ENCODE data around the gene SMIM35. TPM values are rescaled to one million over a fixed set of nuclear protein-coding genes. Genes with fewer than 3 reads are reported as not detected.

SMIM35 gene
- total RNA-seq, 1 donor from 2014 or later, result 0.25 TPM

DNA sequence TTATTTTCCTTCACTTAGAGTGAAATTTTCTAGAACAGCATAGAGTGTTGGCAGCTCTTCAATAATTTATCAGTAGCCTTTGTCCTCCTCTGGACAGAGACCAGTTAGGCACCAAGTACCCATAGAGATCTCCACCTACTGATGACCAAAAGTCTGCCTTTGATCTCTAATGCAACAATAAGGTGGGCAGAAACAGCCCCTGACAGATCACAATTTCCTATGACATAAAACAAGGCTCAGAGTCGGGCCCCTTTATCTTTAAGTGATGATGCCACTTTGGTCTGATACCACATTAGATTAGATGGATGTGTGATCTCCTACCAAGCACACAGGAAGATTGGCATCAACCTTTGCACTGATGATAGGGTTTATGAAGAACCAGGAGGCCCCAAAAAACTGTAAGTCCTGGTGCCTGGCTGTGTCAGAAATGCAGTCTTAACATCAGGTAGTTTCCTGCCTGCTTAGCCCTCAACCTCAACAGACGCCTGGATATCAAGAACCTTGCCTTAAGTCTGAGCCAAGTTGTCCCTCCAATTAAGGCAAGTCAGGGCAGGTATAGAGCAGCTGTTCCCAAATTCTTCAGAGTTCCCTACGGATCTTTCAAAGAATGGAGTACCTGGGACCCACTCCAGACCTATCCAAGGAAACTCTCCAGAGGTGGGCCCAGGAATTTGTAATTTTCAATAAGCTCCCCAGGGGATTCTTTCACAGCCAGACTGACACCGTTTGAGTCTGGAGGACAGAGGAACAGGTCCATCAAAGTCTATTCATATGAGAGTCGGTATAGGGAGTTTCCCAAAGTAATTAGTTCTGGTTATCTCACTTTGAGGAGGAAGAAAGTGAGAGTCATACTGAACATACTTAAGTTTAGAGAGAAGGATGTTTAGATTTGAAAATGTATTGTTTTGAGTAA lies 40.5 kb downstream of the SMIM35 start:
- intact Hi-C loops (cut with micrococcal nuclease), result loop anchor here (1.0 to 2.0 kb wide), 4 partner anchors 14 to 96 kb away; no protein-coding TSS in a partner anchor

DNA sequence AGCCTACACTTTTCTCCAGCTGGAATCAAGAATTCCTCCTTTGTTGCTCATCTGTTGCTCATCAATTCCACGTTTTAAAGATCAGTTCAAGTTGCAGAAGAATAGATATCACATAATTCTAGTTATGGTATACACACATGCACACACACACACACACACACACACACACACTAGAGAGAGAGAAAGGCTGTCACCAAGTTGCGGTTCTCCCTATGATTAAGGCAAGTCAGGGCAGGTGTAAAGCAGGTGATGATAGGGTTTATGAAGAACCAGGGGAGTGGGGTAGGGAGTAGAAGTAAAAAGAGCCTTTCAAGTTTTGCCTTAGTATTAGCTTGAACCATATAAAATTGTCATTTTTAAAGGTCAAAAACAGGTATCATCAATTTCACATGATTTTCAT lies 41.6 kb downstream of the SMIM35 start:
- intact Hi-C loops (cut with micrococcal nuclease), result no loop called here

DNA sequence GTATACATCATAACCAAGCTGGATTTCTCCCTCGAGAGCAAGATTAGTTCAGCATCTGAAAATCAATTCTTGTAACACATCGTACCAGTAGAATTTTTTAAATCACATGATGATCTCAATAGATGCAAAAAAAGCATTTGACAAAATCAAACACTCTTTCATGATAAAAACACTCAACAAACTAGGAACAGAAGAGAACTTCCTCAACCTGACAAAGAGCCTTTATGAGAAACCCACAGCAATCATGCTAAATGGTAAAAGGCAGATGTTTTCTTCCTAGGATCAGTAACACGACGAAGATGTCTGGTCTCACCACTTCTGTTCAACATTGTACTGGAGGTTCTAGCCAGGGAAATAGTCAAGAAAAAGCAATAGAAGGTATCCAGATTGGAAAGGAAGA lies 44.0 kb downstream of the SMIM35 start:
- intact Hi-C loops (cut with micrococcal nuclease), result no loop called here

DNA sequence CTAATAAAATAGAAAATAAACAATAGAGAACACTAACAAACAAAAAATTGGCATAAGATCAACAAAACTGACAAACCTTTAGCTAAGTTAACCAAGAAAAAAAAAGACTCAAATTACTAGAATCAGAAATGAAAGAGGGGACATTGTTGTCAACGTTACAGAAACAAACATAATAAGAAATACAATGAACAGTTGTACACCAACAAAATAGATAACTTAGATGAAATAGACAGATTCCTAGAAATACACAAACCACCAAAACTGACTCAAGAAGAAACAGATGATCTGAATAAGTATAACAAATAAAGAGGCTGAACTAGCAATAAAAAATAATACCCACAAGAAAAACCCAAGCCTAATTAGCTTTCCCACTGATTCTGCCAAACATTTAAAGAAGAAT lies 44.6 kb downstream of the SMIM35 start:
- intact Hi-C loops (cut with micrococcal nuclease), result no loop called here

DNA sequence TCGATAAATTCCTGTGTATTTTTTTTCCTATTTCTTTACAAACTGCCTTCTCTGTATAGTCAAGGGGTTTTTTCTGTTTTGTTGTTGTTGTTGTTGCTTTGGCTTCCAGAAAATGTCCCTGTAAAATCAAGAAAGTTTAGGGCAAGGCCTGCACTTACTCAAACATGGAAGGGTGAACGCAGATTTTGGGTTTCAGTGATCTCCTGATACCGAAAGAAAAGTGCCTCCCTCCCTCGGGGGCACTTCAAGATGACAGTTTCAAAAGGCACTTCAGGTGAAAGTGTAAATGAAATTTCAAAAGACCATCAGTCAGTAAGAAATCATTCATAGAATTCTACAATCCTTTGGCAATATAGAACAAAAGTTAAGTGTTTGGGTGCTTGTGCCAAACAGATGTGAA lies 53.3 kb downstream of the SMIM35 start:
- intact Hi-C loops (cut with micrococcal nuclease), result loop anchor here (2.0 kb wide), 1 partner anchor 13 kb away; no protein-coding TSS in a partner anchor

DNA sequence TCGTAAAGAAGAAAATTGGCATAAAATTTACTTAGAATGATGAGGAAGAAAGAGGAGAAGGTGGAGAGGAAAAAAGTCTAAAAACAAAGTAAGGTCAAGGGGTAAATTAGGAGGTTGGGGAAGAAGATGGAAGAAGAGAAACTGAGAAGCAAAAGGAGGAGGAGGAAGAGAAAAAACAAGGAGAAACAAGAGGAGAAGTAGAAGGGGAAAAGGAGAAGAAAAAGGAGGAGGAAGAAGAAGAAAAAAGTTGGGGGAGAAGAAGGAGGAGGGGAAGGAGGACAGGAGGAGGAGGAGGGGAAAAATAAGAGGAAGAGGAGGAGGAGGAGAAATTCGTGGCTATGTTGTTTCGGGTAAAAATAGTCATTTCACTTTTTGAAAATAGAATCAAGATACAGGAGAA lies 58.1 kb downstream of the SMIM35 start:
- intact Hi-C loops (cut with micrococcal nuclease), result no loop called here

DNA sequence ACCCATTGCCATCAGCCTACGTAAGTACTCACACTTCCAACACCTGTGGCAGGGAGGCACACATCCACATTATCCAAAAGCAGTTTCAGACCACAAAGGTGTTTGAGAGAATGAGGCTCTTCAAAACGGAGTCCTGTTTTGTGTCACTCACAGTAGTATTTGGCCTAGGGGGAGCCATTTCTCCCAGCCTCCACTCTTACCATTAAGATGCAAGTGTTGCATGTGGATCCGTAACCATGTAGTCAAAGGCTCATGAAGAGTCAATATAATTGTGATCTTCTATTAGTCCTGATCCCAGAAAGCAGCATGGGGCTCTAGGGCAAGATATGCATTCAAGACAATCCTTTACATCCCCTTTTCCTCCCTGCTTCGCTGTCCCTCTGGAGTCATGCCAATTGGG lies 59.1 kb downstream of the SMIM35 start:
- intact Hi-C loops (cut with micrococcal nuclease), result no loop called here

DNA sequence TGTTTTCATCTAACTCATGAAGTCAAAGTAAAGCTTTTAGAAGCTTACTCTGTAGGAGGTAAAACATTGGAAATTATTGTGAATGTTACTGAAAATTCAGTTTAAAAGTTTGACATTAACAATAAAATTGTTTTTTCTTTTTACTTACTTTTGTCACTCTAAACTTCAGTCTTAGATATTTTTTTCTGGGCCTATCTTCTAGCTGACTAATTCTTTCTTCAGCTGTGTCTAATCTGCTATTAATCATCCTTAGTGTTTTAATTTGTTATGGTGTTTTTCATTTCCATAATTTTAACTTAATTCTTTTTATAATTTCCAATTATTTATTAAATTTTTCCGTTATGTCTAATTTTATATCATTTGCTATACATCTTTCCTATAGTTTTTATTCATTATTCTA lies 65.6 kb downstream of the SMIM35 start:
- intact Hi-C loops (cut with micrococcal nuclease), result no loop called here

DNA sequence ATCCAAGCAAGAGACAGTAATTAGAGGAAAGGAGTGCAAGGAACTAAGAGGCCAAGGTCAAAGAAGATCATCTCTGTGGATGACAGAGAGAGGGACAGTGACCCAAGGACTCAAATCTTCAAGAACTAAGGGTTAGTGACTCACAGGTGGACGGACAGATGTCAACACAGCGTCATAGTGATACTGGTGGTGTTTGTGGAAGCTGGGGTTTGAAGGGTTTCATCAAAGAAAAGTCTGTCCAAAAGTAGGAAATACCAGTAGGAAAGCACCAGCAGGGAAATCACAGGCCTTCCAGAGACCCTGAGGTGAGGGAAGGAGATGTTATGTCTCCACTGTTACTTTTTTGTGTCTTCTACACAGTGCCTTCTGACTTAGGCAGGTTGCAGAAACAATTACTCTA lies 68.4 kb downstream of the SMIM35 start:
- intact Hi-C loops (cut with micrococcal nuclease), result no loop called here

DNA sequence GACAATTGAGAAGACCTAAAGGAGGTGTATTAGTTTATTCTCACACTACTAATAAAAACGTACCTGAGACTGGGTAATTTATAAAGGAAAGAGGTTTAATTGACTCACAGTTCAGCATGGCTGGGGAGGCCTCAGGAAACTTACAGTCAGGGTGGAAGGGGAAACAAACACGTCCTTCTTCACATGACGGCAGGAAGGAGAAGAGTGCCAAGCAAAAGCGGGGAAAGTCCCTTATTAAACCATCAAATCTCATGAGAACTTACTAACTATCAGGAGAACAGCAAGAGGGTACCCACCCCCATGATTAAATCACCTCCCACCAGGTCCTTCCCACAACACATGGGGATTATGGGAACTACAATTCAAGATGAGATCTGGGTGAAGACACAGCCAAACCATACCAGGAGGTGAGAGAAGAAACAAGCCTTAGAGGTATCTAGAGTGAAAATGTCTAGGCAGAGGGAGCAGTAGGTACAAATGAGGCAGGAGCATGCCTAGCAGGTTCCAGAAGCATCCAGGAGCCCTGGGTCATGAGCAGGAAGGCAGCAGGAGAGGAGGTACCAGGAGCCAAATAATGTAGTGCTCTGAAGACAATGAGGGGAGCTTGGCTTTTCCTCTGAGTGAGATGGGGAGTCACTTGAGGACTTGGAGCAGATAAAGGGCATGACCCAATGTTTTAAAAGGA lies 69.0 kb downstream of the SMIM35 start:
- intact Hi-C loops (cut with micrococcal nuclease), result no loop called here

DNA sequence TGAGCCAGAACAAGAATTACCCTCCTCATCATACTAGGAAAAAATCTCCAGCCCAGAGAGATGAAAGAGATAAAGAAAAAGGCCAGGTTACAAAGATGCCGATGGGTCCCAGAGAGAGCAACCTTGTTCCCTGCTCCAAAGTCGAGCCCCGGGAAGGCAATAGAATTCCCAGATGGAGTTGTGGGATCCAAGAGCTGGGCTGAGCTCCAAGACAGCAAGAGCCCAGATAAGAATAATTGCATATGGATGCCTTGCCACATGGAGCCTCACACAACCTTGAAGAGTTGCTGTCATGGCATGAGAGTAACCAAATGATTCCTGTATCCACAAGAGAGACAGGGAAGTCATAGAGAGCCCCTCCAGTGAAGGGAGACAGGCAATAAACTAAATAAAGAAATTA lies 69.7 kb downstream of the SMIM35 start:
- intact Hi-C loops (cut with micrococcal nuclease), result no loop called here

DNA sequence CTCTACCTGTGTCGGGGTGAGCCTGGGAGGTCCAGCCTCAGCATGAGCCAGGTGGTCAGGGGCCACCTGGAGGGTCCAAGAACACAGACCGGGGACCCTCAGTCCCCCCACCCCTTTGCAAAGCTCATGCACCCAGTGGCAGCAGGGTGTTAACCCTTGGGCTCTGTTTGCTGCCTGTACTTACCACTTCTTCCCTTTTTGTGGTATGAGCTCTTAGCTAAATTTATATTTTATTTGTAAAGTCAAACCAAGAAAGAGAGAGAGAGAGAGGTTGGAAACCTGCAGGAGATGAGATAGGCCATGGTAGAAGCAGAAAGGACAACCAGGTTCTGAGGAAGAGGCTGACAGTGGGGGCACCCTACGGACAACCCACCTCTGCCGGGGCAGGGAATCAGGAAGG lies 70.7 kb downstream of the SMIM35 start:
- intact Hi-C loops (cut with micrococcal nuclease), result no loop called here

DNA sequence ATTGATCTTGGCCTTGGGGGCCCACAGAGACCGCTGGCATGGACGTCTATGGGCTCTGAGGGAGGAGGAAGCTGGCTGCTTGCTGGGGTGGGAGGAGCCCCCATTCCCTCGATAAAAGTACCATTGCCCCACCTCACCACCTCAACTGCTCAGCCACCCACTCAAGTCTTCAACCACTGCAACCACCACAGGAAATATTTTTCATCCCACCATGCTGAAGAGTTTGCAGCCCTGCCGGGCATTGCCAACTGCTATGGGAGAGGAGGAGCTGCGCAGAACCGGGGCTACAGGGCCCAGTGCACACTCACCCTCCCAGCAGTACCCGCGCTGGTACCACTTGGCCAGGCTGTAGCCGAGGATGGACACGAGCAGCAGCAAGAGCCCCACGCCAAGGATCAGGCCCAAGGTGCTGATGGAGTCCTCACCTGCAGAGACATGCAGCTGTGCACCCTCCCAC lies 71.3 kb downstream of the SMIM35 start:
- intact Hi-C loops (cut with micrococcal nuclease), result no loop called here

DNA sequence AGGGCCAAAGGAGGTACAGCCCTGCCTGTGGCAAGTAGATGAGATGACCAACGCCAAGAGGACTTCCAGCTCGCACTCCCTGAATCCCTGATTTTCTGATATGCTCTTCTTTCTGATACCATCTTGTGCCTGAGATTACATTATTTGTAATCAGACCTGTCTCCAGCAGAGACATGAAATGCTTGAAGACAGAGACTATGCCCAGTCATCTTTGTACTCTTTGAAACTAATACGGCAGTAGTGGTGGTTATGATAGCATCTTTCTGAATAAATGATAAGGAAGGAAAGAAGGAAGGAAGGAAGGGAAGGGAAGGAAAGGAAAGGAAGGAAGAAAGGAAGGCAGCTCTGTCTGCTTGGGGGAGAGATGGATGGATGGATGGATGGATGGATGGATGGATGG lies 72.7 kb downstream of the SMIM35 start:
- intact Hi-C loops (cut with micrococcal nuclease), result no loop called here

DNA sequence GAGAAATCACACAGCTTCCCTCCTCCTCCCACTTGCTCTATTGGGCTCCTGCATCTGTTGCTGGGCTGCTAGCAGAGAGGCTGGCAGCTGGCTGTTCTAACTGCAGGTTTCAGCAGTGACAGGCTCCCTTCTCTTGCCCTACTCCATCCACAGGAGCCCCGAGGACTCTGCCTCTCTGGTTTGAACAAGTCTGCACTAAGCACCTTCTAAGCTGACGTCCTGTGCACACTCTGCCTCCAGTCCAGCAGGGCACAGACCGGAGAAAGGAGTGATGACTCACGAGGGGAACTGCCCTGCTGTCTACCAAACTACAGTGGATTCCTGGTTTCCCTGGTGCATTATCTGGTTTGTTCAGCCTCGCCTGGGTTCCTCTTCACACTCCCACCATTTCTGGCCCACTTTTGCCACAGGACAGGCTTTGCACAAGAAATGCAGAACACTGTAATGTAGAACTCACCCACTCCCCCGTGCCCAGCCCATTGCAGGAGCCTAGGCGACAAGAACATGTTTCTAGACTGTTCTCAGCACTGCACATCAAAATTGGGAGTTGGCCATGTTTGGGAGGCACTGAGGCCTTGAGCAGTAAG lies 74.6 kb downstream of the SMIM35 start:
- intact Hi-C loops (cut with micrococcal nuclease), result no loop called here

DNA sequence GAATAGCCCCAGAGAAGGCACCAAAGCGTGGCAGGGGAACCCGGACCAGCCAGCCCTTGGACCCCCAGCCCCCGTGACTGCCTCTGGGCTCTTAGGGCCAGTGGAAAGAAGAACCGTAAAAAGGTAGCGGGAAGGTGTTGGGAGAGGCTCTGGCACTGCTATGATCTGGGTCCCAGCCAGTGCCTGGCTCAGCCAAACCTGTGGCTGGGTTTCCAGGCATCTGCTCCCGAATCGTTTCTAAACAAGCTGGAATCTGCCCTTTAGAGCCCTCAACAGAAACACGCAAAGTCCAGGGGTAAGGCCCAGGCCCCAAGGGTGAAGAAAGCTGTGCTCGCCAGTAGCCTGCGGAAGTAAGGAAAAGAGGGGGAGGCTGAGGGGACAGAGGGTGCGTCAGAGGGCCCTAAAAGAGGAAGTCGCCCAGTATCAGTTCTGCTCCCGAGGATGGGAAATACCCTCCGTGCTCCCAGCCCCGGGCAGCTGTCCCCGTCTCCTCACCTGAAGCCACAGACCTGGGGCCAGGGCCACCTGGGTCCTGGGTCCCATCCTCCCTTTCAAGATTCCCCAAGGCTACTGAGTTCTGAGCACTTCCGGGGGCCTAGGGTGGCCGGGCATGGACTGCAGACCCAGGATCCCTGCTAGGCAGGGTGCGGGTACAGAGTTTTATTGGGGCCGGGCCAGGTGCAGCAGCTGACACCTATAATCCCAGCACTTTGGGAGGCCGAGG lies 75.9 kb downstream of the SMIM35 start:
- intact Hi-C loops (cut with micrococcal nuclease), result no loop called here

DNA sequence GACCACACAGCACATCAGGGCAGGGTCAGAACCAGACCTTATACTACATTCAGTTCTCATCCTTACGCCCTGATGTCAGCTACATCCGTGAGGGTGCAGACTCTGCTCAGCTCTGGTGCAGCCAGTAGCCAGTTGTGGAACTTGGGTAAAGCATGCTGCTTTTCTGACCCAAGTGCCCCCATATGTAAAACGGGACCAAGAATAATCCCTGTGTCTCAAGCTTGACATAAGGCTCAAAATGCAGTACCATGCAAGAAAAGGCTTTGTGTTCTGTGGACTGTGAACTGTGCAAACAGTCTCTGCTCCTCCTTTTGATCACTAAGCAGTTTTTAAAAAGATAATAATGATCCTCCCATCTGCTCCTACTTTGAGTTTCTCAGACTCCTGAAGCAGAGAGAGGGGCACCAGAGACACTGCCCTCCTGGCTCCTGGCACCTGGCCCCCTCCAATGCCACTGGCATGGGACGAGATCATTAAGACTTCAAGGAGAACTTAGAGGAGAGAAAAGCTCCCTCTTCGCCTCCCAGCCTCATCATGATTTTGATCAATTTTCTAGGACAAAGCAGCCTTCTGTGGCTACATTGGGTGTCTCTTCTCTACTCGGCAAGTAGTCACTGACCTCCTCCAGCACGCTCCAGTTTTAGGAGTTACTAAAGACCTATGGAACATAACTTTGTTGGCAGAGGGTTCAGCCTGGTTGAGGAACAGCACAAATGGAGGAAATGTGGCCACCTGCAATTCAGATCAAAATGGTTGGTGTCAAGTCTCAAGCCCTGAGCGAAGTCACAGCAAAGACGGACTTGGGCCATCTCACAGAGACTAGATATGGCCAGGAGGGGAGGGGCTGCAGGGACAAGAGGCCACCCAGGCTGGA lies 76.7 kb downstream of the SMIM35 start:
- intact Hi-C loops (cut with micrococcal nuclease), result loop anchor here (10.0 kb wide), 1 partner anchor 295 kb away; the partner anchor contains the start of gene CD3E

DNA sequence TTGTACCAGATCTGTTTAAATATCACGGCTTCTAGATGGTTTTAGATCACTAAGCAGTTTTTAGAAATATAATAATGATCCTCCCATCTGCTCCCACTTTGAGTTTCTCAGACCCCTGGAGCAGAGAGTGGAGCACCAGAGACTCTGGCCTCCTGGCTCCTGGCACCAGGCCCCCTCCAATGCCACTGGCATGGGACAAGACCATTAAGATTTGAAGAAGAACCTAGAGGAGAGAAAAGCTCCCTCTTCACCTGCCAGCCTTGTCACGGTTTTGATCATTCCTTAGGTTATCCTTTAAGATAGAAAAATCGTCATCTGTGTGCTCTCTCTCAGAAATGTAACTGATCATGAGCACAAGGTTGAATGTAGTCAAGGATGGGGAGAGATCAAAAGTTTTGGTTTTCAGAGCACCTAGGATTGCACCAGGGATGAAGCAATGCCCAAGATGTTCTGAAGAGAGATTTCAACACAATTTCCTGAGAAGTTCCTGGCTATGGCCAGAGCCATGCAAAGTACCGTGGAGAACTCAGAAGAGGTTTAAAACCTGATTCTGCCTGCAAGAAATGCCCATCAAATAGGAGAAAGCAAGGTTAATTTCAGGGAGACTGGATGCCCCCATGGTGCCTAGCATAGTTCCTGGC lies 78.4 kb downstream of the SMIM35 start:
- intact Hi-C loops (cut with micrococcal nuclease), result loop anchor here (10.0 kb wide), 1 partner anchor 296 kb away; the partner anchor contains the start of gene CD3E

DNA sequence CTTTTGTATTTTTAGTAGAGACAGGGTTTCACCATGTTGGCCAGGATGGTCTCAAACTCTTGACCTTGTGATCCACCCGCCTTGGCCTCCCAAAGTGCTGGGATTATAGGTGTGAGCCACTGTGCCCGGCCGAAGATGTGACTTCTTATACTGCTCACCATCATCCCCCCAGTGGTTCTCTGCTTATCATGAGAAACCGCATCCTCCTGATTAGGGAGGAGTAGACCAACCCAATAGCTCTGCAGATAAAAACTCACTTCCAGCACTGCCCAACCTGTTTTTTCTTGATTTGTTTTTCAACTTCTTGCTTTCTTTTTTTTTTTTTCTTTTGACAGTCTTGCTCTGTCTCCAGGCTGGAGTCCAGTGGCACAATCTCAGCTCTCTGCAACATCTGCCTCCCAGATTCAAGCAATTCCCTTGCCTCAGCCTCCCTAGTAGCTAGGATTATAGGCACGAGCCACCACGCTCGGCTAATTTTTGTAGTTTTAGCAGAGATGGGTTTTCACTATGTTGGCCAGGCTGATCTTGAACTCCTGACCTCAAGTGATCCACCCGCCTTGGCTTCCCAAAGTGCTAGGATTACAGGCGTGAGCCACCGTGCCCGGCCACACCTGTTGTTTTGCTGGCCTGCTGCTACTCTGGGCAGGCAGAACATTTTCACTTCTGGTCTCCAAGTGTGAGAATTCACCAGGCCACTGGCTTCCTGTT lies 79.0 kb downstream of the SMIM35 start:
- intact Hi-C loops (cut with micrococcal nuclease), result loop anchor here (10.0 kb wide), 1 partner anchor 297 kb away; the partner anchor contains the start of gene CD3E

Data from T-helper 1 cell treated with Interleukin-12 subunit alpha and Interleukin-12 subunit beta and Interleukin-4 antibody, amounts not matched to agents 30 ng/mL and 1 ng/mL, for 36 hours (primary cell).